Nephron progenitor cell (in vitro differentiated cells): ENCODE data around the gene PREPL.

Experiments used
- DNase-seq: peaks from one replicate; pipeline ENCODE4 v3.0.0; 2021
- H3K27ac Mint-ChIP-seq: 2 replicates; pipeline ENCODE4 v1.8.0; 2021; ENCODE audit warnings: mild to moderate bottlenecking, moderate library complexity, mixed read lengths
- H3K27me3 Mint-ChIP-seq: 2 replicates; pipeline ENCODE4 v1.8.0; 2021; ENCODE audit warnings: mild to moderate bottlenecking, low read depth, mixed read lengths; ENCODE audit not compliant: poor library complexity
- H3K36me3 Mint-ChIP-seq: 2 replicates; pipeline ENCODE4 v1.8.0; 2021; ENCODE audit warnings: low read depth, mixed read lengths
- H3K4me1 Mint-ChIP-seq: 2 replicates; pipeline ENCODE4 v1.8.0; 2021; ENCODE audit warnings: mixed read lengths
- H3K4me3 Mint-ChIP-seq: 2 replicates; pipeline ENCODE4 v1.8.0; 2021; ENCODE audit warnings: mild to moderate bottlenecking, moderate library complexity, mixed read lengths
- H3K9me3 Mint-ChIP-seq: 2 replicates; pipeline ENCODE4 v1.8.0; 2021; ENCODE audit warnings: mild to moderate bottlenecking, moderate library complexity, mixed read lengths
- CTCF ChIP-seq: fragments of 200-600 bp; sonication (generic); IDR thresholded peaks from 2 replicates; pipeline ENCODE4 v1.5.0; 2021; ENCODE audit warnings: antibody characterized with exemption

PREPL gene

GRCh38 chr2:44354761-44355160 lies 6.5 kb downstream of the PREPL start:
- Mint-ChIP-seq H3K36me3 (peaks cover 16% of the 10 kb centered on the region), H3K4me3 (no peak overlapping the region), H3K27me3 (no peaks in the 10 kb centered on the region), H3K9me3 (no peaks in the 10 kb centered on the region), H3K4me1 (peaks cover 25% of the 10 kb centered on the region), H3K27ac (no peak overlapping the region)
- no peak for TF ChIP-seq CTCF
- DNase-seq: no peak

GRCh38 chr2:44352510-44352909 lies 8.8 kb downstream of the PREPL start:
- H3K27ac Mint-ChIP-seq: no peak overlapping the region
- no peaks in the 10 kb centered on the region for H3K9me3 Mint-ChIP-seq
- peaks cover 10% of the 10 kb centered on the region for H3K4me1 Mint-ChIP-seq
- peaks cover 25% of the 10 kb centered on the region for H3K36me3 Mint-ChIP-seq
- TF ChIP-seq CTCF: no peak
- H3K4me3 Mint-ChIP-seq: no peak overlapping the region
- no peak for DNase-seq
- no peaks in the 10 kb centered on the region for H3K27me3 Mint-ChIP-seq

GRCh38 chr2:44351676-44352075 lies 9.6 kb downstream of the PREPL start:
- DNase-seq: no peak
- Mint-ChIP-seq H3K9me3 (no peaks in the 10 kb centered on the region), H3K4me3 (no peak overlapping the region), H3K27ac (no peak overlapping the region), H3K4me1 (peaks cover 10% of the 10 kb centered on the region), H3K36me3 (peaks cover 25% of the 10 kb centered on the region), H3K27me3 (no peaks in the 10 kb centered on the region)
- TF ChIP-seq CTCF: no peak

GRCh38 chr2:44351088-44351487 lies 10.2 kb downstream of the PREPL start:
- Mint-ChIP-seq H3K4me1 (peaks cover 10% of the 10 kb centered on the region), H3K4me3 (no peak overlapping the region), H3K27me3 (no peaks in the 10 kb centered on the region), H3K27ac (no peak overlapping the region), H3K9me3 (no peaks in the 10 kb centered on the region), H3K36me3 (peaks cover 30% of the 10 kb centered on the region)
- no peak for TF ChIP-seq CTCF
- DNase-seq: no peak

- H3K27me3 Mint-ChIP-seq: no peaks in the 10 kb centered on the region
- no peaks in the 10 kb centered on the region for H3K9me3 Mint-ChIP-seq
- H3K4me3 Mint-ChIP-seq: no peak overlapping the region
- H3K4me1 Mint-ChIP-seq: peaks cover 10% of the 10 kb centered on the region
- no peak overlapping the region for H3K27ac Mint-ChIP-seq
- no peak for DNase-seq
- no peak for TF ChIP-seq CTCF
- H3K36me3 Mint-ChIP-seq: peaks cover 35% of the 10 kb centered on the region
Measured at GRCh38 chr2:44349506-44349905, 11.8 kb downstream of the PREPL start.

- Mint-ChIP-seq H3K27ac (no peak overlapping the region), H3K4me1 (peaks cover 10% of the 10 kb centered on the region)
- no peak for DNase-seq
Measured at GRCh38 chr2:44348400-44348799, 12.9 kb downstream of the PREPL start.

More at GRCh38 chr2:44348400-44348799, 12.9 kb downstream of the PREPL start:
- Mint-ChIP-seq H3K27me3 (no peaks in the 10 kb centered on the region), H3K9me3 (no peaks in the 10 kb centered on the region), H3K4me3 (no peak overlapping the region), H3K36me3 (peaks cover 37% of the 10 kb centered on the region)
- TF ChIP-seq CTCF: no peak
